Stimulated activated CD8-positive, alpha-beta memory T cell treated with anti-CD3 and anti-CD28 coated beads, Interleukin-4, amount 100 ng/mL, for 48 hours (primary cell): ENCODE measurements around the gene KLF8.
"Not testable (repeated sequence)": the region's sequence is repeated elsewhere in the genome, so short reads cannot be mapped to it uniquely, and the experiment has no call there.

Experiments
- DNase-seq: peaks from one replicate; pipeline ENCODE4 v3.0.0-alpha.2; 2020

KLF8 gene

GRCh38 chrX:56232221-56233082 lies at the start of gene KLF8:
KLF8 (plus strand) TSS chrX:56232356; CDS start chrX:56233335, 979 bp downstream.
- DNase-seq = peak; percentile 48

GRCh38 chrX:56206945-56207344 lies 25.2 kb upstream of the KLF8 start:
- DNase-seq = not testable (repeated sequence)

- no peak for DNase-seq
Measured at GRCh38 chrX:56211701-56212100, 20.5 kb upstream of the KLF8 start.

GRCh38 chrX:56216332-56216731 lies 15.8 kb upstream of the KLF8 start:
- DNase-seq = no peak

- DNase-seq = no peak
Measured at GRCh38 chrX:56219700-56220099, 12.5 kb upstream of the KLF8 start.

- DNase-seq = no peak
Measured at GRCh38 chrX:56221101-56221500, 11.1 kb upstream of the KLF8 start.

- DNase-seq = no peak
Measured at GRCh38 chrX:56222473-56223000, 9.6 kb upstream of the KLF8 start.

- DNase-seq = no peak
Measured at GRCh38 chrX:56226980-56227379, 5.2 kb upstream of the KLF8 start.

- DNase-seq = no peak
Measured at GRCh38 chrX:56228914-56229313, 3.2 kb upstream of the KLF8 start.

- DNase-seq = no peak
Measured at GRCh38 chrX:56231537-56232090, 542 bp upstream of the KLF8 start.

- DNase-seq = no peak
Measured at GRCh38 chrX:56233100-56233499, 944 bp downstream of the KLF8 start.

GRCh38 chrX:56233682-56234081 lies 1.5 kb downstream of the KLF8 start:
- DNase-seq = peak; percentile 23

GRCh38 chrX:56248492-56248891 lies 16.3 kb downstream of the KLF8 start:
- DNase-seq = peak; percentile 65

- no peak for DNase-seq
Measured at GRCh38 chrX:56253832-56254703, 21.9 kb downstream of the KLF8 start.

- DNase-seq = no peak
Measured at GRCh38 chrX:56268888-56269287, 36.7 kb downstream of the KLF8 start.

- no peak for DNase-seq
Measured at GRCh38 chrX:56278692-56279091, 46.5 kb downstream of the KLF8 start.

- no peak for DNase-seq
Measured at GRCh38 chrX:56279863-56280262, 47.7 kb downstream of the KLF8 start.

GRCh38 chrX:56281789-56282188 lies 49.6 kb downstream of the KLF8 start:
- no peak for DNase-seq

- DNase-seq = no peak
Measured at GRCh38 chrX:56284269-56284668, 52.1 kb downstream of the KLF8 start.

- DNase-seq = no peak
Measured at GRCh38 chrX:56288608-56289007, 56.5 kb downstream of the KLF8 start.

- no peak for DNase-seq
Measured at GRCh38 chrX:56289449-56289848, 57.3 kb downstream of the KLF8 start.

- no peak for DNase-seq
Measured at GRCh38 chrX:56308726-56309125, 76.6 kb downstream of the KLF8 start.

- DNase-seq = no peak
Measured at GRCh38 chrX:56309881-56310280, 77.7 kb downstream of the KLF8 start.
